Loucy (cell line): ENCODE data around the gene UTP11.

ENCODE experiments used
- H2AFZ ChIP-seq: fragments of 200-600 bp; sonication (generic); 2 replicates; pipeline ENCODE4 v1.6.0; 2016; ENCODE audit warnings: antibody characterized with exemption, mild to moderate bottlenecking, low read length, moderate library complexity
- H3F3A ChIP-seq: fragments of 200-600 bp; 2 replicates; pipeline ENCODE4 v1.6.0; 2016; ENCODE audit warnings: antibody characterized with exemption, low read depth, mild to moderate bottlenecking
- H3K27me3 ChIP-seq: fragments of 200-600 bp; sonication (generic); 2 replicates; pipeline ENCODE4 v1.6.1; 2014; ENCODE audit warnings: low read length, mild to moderate bottlenecking; ENCODE audit not compliant: insufficient read depth, poor library complexity, severe bottlenecking
- H3K36me3 ChIP-seq: fragments of 200-600 bp; sonication (generic); 2 replicates; pipeline ENCODE4 v1.6.1; 2016; ENCODE audit warnings: low read length; ENCODE audit not compliant: insufficient read depth
- H3K4me1 ChIP-seq: fragments of 200-600 bp; sonication (generic); 2 replicates; pipeline ENCODE4 v1.5.1; 2014; ENCODE audit warnings: low read length, mild to moderate bottlenecking; ENCODE audit not compliant: insufficient read depth, poor library complexity, severe bottlenecking
- H3K4me2 ChIP-seq: fragments of 200-600 bp; sonication (generic); 2 replicates; pipeline ENCODE4 v1.6.0; 2014; ENCODE audit warnings: antibody characterized with exemption, low read length, low read depth, mild to moderate bottlenecking; ENCODE audit not compliant: poor library complexity, severe bottlenecking
- H3K4me3 ChIP-seq: fragments of 200-600 bp; sonication (generic); 2 replicates; pipeline ENCODE4 v1.5.1; 2014; ENCODE audit warnings: low read length, mild to moderate bottlenecking, mixed read lengths; ENCODE audit not compliant: poor library complexity, severe bottlenecking
- H3K79me2 ChIP-seq: fragments of 200-600 bp; sonication (generic); 2 replicates; pipeline ENCODE4 v1.6.1; 2014; ENCODE audit warnings: low read length; ENCODE audit not compliant: insufficient read depth
- H3K9ac ChIP-seq: fragments of 200-600 bp; sonication (generic); 2 replicates; pipeline ENCODE4 v1.6.0; 2014; ENCODE audit warnings: mild to moderate bottlenecking, low read depth, low read length, moderate library complexity; ENCODE audit not compliant: poor library complexity, severe bottlenecking
- H3K9me2 ChIP-seq: fragments of 200-600 bp; sonication (generic); replicated peaks from 2 replicates; pipeline ENCODE4 v1.6.1; 2016; ENCODE audit warnings: low read depth, low read length, mixed read lengths
- H3K9me3 ChIP-seq: fragments of 200-600 bp; sonication (generic); 2 replicates; pipeline ENCODE4 v1.6.1; 2014; ENCODE audit warnings: mild to moderate bottlenecking, antibody characterized with exemption, low read length, low read depth; ENCODE audit not compliant: insufficient read depth
- H4K20me1 ChIP-seq: fragments of 200-600 bp; sonication (generic); 2 replicates; pipeline ENCODE4 v1.6.0; 2014; ENCODE audit warnings: antibody characterized with exemption, low read length, mild to moderate bottlenecking; ENCODE audit not compliant: insufficient read depth, poor library complexity, severe bottlenecking
- CTCF ChIP-seq: fragments of 200-600 bp; sonication (generic); conservative IDR thresholded peaks from 2 replicates; pipeline ENCODE4 v1.5.1; 2014; ENCODE audit warnings: mild to moderate bottlenecking, antibody characterized with exemption, low read length
- EZH2phosphoT487 ChIP-seq: fragments of 200-600 bp; IDR thresholded peaks from 2 replicates; pipeline ENCODE4 v1.6.1; 2018; ENCODE audit warnings: antibody characterized with exemption, mild to moderate bottlenecking, moderate library complexity, borderline replicate concordance

UTP11 gene

GRCh38 chr1:38052750-38053415 lies 40.3 kb downstream of the UTP11 start:
- H3K36me3 ChIP-seq: no peaks in the 10 kb centered on the region
- no peak overlapping the region for H3K4me2 ChIP-seq
- H3K9me3 ChIP-seq: no peaks in the 10 kb centered on the region
- H3K27me3 ChIP-seq: no peaks in the 10 kb centered on the region
- no peak overlapping the region for H2AFZ ChIP-seq
- no peak overlapping the region for H3K4me3 ChIP-seq
- H3K79me2 ChIP-seq: no peaks in the 10 kb centered on the region
- no peaks in the 10 kb centered on the region for H3K9me2 ChIP-seq
- no peak overlapping the region for H3K9ac ChIP-seq
- TF ChIP-seq EZH2phosphoT487 (no peak), CTCF (no peak)
- no peaks in the 10 kb centered on the region for H3F3A ChIP-seq
- H4K20me1 ChIP-seq: no peaks in the 10 kb centered on the region
- H3K4me1 ChIP-seq: no peaks in the 10 kb centered on the region

GRCh38 chr1:38053416-38054091 lies 41.0 kb downstream of the UTP11 start:
- no peaks in the 10 kb centered on the region for H3F3A ChIP-seq
- no peak overlapping the region for H2AFZ ChIP-seq
- no peaks in the 10 kb centered on the region for H3K9me3 ChIP-seq
- H3K9ac ChIP-seq: no peak overlapping the region
- H3K4me1 ChIP-seq: no peaks in the 10 kb centered on the region
- H3K36me3 ChIP-seq: no peaks in the 10 kb centered on the region
- H3K9me2 ChIP-seq: no peaks in the 10 kb centered on the region
- TF ChIP-seq EZH2phosphoT487 (no peak), CTCF (no peak)
- H3K4me3 ChIP-seq: no peak overlapping the region
- no peak overlapping the region for H3K4me2 ChIP-seq
- no peaks in the 10 kb centered on the region for H3K79me2 ChIP-seq
- H3K27me3 ChIP-seq: no peaks in the 10 kb centered on the region
- no peaks in the 10 kb centered on the region for H4K20me1 ChIP-seq

- Histone ChIP-seq H3K9ac (no peak overlapping the region), H3K79me2 (no peaks in the 10 kb centered on the region), H3K9me3 (no peaks in the 10 kb centered on the region), H4K20me1 (no peaks in the 10 kb centered on the region), H3K27me3 (no peaks in the 10 kb centered on the region), H2AFZ (no peak overlapping the region), H3K4me1 (no peaks in the 10 kb centered on the region), H3K4me3 (no peak overlapping the region), H3K36me3 (no peaks in the 10 kb centered on the region), H3K9me2 (no peaks in the 10 kb centered on the region), H3K4me2 (no peak overlapping the region), H3F3A (no peaks in the 10 kb centered on the region)
- TF ChIP-seq EZH2phosphoT487 (no peak), CTCF (no peak)
Observed at GRCh38 chr1:38055398-38055797, 42.9 kb downstream of the UTP11 start.
